Esophagus squamous epithelium (tissue), 4 donors: ENCODE results near the gene CCR9.

Source experiments
- POLR2A ChIP-seq, 4 donors: fragments of 450-650 bp; IDR thresholded peaks; one replicate each; pipeline ENCODE4 v1.6.1; 2017; ENCODE audit warnings: antibody characterized with exemption in 4 of 4, mild to moderate bottlenecking in 4 of 4, moderate library complexity in 3 of 4
- TF ChIP-seq, protein P1 (sequence below), 6 experiments: fragments of 450-650 bp in 4 of 6; fragments of 200-600 bp in 2 of 6; sonication (generic) in 2 of 6; IDR thresholded peaks; one replicate each; pipeline ENCODE4 v1.5.1; 2016 to 2019; ENCODE audit warnings: antibody characterized with exemption in 6 of 6, mild to moderate bottlenecking in 4 of 6, moderate library complexity in 4 of 6

DNA sequence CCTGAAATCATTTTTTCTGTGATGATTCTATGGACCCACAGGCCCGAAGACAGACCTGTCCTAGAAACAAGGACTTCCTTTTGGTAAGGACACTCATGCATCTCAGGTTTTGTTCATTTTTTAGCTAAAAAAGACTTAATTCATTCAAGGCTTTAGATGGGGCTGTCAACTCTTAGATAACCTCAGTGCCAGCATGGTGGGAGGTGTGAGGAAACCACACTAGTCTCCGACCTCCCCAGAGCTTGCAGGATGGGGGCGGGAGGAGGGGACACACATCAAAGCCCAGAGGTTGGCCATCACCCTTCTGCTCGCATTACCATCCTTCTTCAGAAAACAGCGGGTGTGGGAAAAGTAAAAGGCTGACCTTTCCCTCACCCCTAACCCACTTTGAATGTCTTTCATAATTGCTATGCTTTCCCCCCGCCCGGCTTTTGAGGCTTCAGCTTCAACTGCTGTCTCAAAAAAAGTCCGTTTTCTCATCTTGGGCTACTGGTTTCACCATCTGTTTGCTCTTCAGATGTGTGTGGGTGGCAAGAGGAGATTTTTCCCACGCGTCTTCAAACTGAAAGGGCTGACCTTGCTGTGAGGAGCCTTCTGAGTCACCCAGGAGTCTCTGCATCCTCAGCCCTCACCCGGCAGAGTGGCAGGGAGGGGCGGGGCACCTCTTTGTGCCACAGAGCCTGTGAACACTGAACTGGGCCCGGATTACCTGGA lies 29.3 kb downstream of the CCR9 start:
- TF ChIP-seq, protein P1, sequence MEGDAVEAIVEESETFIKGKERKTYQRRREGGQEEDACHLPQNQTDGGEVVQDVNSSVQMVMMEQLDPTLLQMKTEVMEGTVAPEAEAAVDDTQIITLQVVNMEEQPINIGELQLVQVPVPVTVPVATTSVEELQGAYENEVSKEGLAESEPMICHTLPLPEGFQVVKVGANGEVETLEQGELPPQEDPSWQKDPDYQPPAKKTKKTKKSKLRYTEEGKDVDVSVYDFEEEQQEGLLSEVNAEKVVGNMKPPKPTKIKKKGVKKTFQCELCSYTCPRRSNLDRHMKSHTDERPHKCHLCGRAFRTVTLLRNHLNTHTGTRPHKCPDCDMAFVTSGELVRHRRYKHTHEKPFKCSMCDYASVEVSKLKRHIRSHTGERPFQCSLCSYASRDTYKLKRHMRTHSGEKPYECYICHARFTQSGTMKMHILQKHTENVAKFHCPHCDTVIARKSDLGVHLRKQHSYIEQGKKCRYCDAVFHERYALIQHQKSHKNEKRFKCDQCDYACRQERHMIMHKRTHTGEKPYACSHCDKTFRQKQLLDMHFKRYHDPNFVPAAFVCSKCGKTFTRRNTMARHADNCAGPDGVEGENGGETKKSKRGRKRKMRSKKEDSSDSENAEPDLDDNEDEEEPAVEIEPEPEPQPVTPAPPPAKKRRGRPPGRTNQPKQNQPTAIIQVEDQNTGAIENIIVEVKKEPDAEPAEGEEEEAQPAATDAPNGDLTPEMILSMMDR (IDR thresholded peaks at IDR 0.05), result no peak
- TF ChIP-seq POLR2A (IDR thresholded peaks at IDR 0.05), result no peak
